GM12878 (cell line): Measurements from ENCODE around the gene IER3. TPM values are rescaled to one million over a fixed set of nuclear protein-coding genes. Genes with fewer than 3 reads are reported as not detected.

ENCODE experiments used
- E4F1 ChIP-seq: fragments of 450-650 bp; IDR thresholded peaks from 2 replicates; pipeline ENCODE4 v1.6.1; 2018; ENCODE audit warnings: borderline replicate concordance, mild to moderate bottlenecking; ENCODE audit not compliant: partially characterized antibody
- EED ChIP-seq: sonication (generic); IDR thresholded peaks from 2 replicates; pipeline ENCODE4 v1.6.1; 2016; ENCODE audit warnings: antibody characterized with exemption, low read depth
- EP300 ChIP-seq, 2 experiments: fragments of 150-350 bp in 1 of 2; IDR thresholded peaks; 2 replicates each; pipeline ENCODE4 v1.6.1; 2011 to 2012; ENCODE audit warnings: low read depth in 2 of 2, low read length in 2 of 2, borderline replicate concordance in 1 of 2, improper control_type of control experiment in 1 of 2, inconsistent platforms in 1 of 2; ENCODE audit not compliant: control insufficient read depth in 1 of 2
- NBN ChIP-seq: fragments of 450-650 bp; IDR thresholded peaks from 2 replicates; pipeline ENCODE4 v1.6.1; 2016
- NR2C2 ChIP-seq: IDR thresholded peaks from 2 replicates; pipeline ENCODE4 v1.6.1; 2011; ENCODE audit warnings: borderline replicate concordance, low read depth; ENCODE audit not compliant: control insufficient read depth, insufficient read length
- RUNX3 ChIP-seq: IDR thresholded peaks from 2 replicates; pipeline ENCODE4 v1.6.1; 2012; ENCODE audit warnings: low read length, inconsistent platforms
- SMAD5 ChIP-seq: IDR thresholded peaks from 2 replicates; pipeline ENCODE4 v1.6.1; 2016; ENCODE audit warnings: antibody characterized with exemption, low read depth
- SUZ12 ChIP-seq: fragments of 200-600 bp; sonication (generic); IDR thresholded peaks from one replicate; pipeline ENCODE4 v1.6.1; 2018; ENCODE audit warnings: antibody characterized with exemption, mild to moderate bottlenecking; ENCODE audit not compliant: unreplicated experiment
- TCF12 ChIP-seq: IDR thresholded peaks from 2 replicates; pipeline ENCODE4 v1.6.1; 2011; ENCODE audit warnings: low read depth, mild to moderate bottlenecking, low read length
- YBX1 ChIP-seq: fragments of 450-650 bp; IDR thresholded peaks from 2 replicates; pipeline ENCODE4 v1.6.1; 2016; ENCODE audit warnings: antibody characterized with exemption
- polyA plus RNA-seq, 11 experiments: library from polyadenylated mRNA; depleted of rRNA in 4 of 11; unstranded in 6 of 11; stranded (reverse) in 5 of 11; fragments of >200 nt; fragmentation: Nextera tagmentation in 4 of 11; fragmentation: Illumina TruSeq in 1 of 11; extraction: Ambion mirVana in 4 of 11; extraction: Trizol in 1 of 11; gene quantifications; 1 replicate in 1 of 11; 2 replicates in 10 of 11; pipeline versions ENCODE4 v1.2.1 to v1.2.3, GENCODE V29; 2011 to 2016; ENCODE audit warnings: inconsistent platforms in 2 of 11, missing spikeins in 2 of 11, low read depth in 1 of 11
- total RNA-seq, 4 experiments: library from RNA; depleted of rRNA in 3 of 4; stranded (reverse); fragments of >200 nt in 3 of 4; fragmentation: Illumina TruSeq in 1 of 4; extraction: Trizol in 1 of 4; gene quantifications; 2 replicates each; pipeline versions ENCODE4 v1.2.1 to v1.2.3, GENCODE V29; 2013 to 2021
- TF ChIP-seq, protein P1 (sequence below): IDR thresholded peaks from 2 replicates; pipeline ENCODE4 v1.6.1; 2012; ENCODE audit warnings: low read depth, low read length, improper control_type of control experiment
- TF ChIP-seq, protein P2 (sequence below): fragments of 450-650 bp; IDR thresholded peaks from 2 replicates; pipeline ENCODE4 v1.6.1; 2017; ENCODE audit warnings: mild to moderate bottlenecking, low read depth, inconsistent platforms; ENCODE audit not compliant: poor library complexity, severe bottlenecking

IER3 gene
- total and polyA plus RNA-seq, 10 of the 15 experiments (the other 5 are each of a cell fraction or from before 2014, with no cell fraction given): 1.9 to 100 (median 32.3) TPM

DNA sequence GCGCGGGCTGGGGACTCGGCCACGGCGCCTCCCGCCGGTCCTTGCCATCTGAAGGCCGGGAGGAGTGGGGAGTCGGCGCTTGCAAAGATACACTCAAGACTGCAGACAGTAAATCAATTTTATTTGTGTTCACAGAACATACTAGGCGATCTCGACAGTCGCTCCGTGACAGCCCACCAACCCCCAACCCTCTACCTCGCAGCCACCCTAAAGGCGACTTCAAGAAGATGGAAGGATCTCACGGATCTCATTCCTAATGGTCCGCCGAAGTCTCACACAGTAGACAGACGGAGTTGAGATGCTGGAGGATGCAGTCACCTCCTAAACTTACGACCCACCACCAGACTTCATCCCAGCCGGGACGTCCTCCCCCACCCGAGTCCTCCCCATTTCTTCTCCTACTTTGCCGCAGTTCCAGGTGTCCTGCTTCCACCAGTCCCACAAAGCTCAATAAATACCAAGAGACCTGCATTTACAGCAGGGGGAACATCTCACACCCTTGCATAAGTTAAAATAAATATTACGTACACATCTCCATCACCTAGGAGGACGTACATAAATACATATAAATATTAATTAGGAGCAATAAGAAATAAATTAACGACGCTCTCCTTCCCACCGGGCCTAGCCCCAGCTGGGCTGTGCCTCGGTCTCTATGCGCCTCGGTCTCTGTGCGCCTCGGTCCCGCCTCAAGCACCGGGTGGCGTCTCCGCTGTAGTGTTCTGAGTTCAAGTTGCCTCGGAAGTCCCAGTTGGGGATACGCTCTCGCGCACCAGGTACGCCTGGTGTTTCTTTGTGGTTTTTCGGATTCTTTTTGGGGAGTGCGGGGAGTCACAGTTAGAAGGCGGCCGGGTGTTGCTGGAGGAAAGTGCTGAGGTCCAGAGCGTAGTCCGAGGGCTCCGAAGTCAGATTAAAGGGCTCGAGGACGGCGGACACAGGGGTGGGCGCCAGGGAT, 971 bp downstream of the IER3 start (continued):
- TF ChIP-seq, protein P1, sequence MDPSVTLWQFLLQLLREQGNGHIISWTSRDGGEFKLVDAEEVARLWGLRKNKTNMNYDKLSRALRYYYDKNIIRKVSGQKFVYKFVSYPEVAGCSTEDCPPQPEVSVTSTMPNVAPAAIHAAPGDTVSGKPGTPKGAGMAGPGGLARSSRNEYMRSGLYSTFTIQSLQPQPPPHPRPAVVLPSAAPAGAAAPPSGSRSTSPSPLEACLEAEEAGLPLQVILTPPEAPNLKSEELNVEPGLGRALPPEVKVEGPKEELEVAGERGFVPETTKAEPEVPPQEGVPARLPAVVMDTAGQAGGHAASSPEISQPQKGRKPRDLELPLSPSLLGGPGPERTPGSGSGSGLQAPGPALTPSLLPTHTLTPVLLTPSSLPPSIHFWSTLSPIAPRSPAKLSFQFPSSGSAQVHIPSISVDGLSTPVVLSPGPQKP: no peak
- TF ChIP-seq E4F1 (no peak), EED (peak; percentile 7; the same call in 1 of the 2 replicates), SUZ12 (no peak), EP300 (IDR thresholded peaks at IDR 0.05; ENCODE audit: borderline replicate concordance in 1 of 2, control insufficient read depth in 1 of 2, low read depth in 2 of 2, low read length in 2 of 2) (peak in 1 of 2 experiments; percentile 2; a peak in 1 of 4 replicates), RUNX3 (peak; percentile 48), NBN (no peak), YBX1 (no peak), SMAD5 (peak; percentile 54; the same call in 1 of the 2 replicates), NR2C2 (no peak), TCF12 (peak; percentile 3; the same call in 1 of the 2 replicates)
- TF ChIP-seq, protein P2, sequence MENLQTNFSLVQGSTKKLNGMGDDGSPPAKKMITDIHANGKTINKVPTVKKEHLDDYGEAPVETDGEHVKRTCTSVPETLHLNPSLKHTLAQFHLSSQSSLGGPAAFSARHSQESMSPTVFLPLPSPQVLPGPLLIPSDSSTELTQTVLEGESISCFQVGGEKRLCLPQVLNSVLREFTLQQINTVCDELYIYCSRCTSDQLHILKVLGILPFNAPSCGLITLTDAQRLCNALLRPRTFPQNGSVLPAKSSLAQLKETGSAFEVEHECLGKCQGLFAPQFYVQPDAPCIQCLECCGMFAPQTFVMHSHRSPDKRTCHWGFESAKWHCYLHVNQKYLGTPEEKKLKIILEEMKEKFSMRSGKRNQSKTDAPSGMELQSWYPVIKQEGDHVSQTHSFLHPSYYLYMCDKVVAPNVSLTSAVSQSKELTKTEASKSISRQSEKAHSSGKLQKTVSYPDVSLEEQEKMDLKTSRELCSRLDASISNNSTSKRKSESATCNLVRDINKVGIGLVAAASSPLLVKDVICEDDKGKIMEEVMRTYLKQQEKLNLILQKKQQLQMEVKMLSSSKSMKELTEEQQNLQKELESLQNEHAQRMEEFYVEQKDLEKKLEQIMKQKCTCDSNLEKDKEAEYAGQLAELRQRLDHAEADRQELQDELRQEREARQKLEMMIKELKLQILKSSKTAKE: peak; percentile 30
- TF ChIP-seq, all 136 proteins: peak for 15
